IPS-20b (cell line): ENCODE results near the gene NR1H2.

Experiments used
- H3K27ac ChIP-seq: one replicate; pipeline ENCODE4 v1.5.1; 2013; ENCODE audit warnings: low read length
- H3K27me3 ChIP-seq: 2 replicates; pipeline ENCODE4 v1.6.1; 2013; ENCODE audit warnings: mild to moderate bottlenecking, low read length, inconsistent platforms; ENCODE audit not compliant: insufficient read depth
- H3K36me3 ChIP-seq: 2 replicates; pipeline ENCODE4 v1.6.1; 2013; ENCODE audit warnings: low read depth, mild to moderate bottlenecking, inconsistent platforms, low read length, moderate library complexity; ENCODE audit not compliant: insufficient read depth
- H3K4me1 ChIP-seq: 2 replicates; pipeline ENCODE4 v1.6.1; 2013; ENCODE audit warnings: mild to moderate bottlenecking, control low read depth, inconsistent platforms, low read length, moderate library complexity; ENCODE audit not compliant: insufficient read depth
- H3K4me3 ChIP-seq: 2 replicates; pipeline ENCODE4 v1.5.1; 2013; ENCODE audit warnings: mild to moderate bottlenecking, low read length, inconsistent platforms
- H3K9ac ChIP-seq: 2 replicates; pipeline ENCODE4 v1.6.1; 2013; ENCODE audit warnings: low read depth, mild to moderate bottlenecking, inconsistent platforms, low read length, moderate library complexity
- H3K9me3 ChIP-seq: 2 replicates; pipeline ENCODE4 v1.6.1; 2013; ENCODE audit warnings: mild to moderate bottlenecking, low read depth, low read length, inconsistent platforms; ENCODE audit not compliant: insufficient read depth

The NR1H2 gene

GRCh38 chr19:50368649-50369570 is 7.3 kb upstream of the NR1H2 start:
- Histone ChIP-seq H3K9me3 (no peaks in the 10 kb centered on the region), H3K36me3 (no peaks in the 10 kb centered on the region), H3K4me1 (no peaks in the 10 kb centered on the region), H3K27me3 (no peaks in the 10 kb centered on the region), H3K27ac (no peak overlapping the region), H3K9ac (peak overlapping the region; percentile 72; the same call in 1 of the 2 replicates), H3K4me3 (peak overlapping the region; percentile 72)

DNA sequence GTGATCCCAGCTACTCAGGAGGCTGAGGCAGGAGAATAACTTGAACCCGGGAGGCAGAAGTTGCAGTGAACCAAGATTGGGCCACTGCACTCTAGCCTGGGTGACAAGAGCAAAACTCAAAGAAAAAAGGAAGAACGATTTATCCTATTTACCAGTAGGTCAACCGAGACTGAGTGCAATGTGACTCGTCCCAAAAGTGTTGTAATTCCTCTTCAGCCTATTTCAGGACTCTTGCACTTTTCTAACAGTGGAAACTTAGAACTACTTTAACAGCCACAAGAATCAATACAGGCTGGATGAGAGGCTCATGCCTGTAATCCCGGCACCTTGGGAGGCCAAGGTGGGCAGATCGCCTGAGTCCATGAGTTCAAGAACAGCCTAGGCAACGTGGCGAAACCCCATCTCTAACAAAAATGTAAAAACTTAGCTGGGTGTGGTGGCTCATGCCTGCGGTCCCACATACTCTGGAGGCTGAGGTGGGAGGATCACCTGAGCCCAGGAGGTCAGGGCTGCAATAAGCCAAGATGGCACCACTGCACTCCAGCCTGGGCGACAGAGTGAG is 4.3 kb upstream of the NR1H2 start:
- H3K4me3 ChIP-seq: no peak overlapping the region
- no peaks in the 10 kb centered on the region for H3K36me3 ChIP-seq
- no peak overlapping the region for H3K9ac ChIP-seq
- H3K4me1 ChIP-seq: no peaks in the 10 kb centered on the region
- H3K27ac ChIP-seq: no peak overlapping the region
- no peaks in the 10 kb centered on the region for H3K9me3 ChIP-seq
- H3K27me3 ChIP-seq: no peaks in the 10 kb centered on the region

- no peaks in the 10 kb centered on the region for H3K9me3 ChIP-seq
- H3K9ac ChIP-seq: no peak overlapping the region
- no peaks in the 10 kb centered on the region for H3K27me3 ChIP-seq
- H3K4me3 ChIP-seq: peak overlapping the region; percentile 51; the same call in 1 of the 2 replicates
- H3K36me3 ChIP-seq: peaks cover 44% of the 10 kb centered on the region
- no peaks in the 10 kb centered on the region for H3K4me1 ChIP-seq
- H3K27ac ChIP-seq: no peak overlapping the region
These were observed 799 bp downstream of the NR1H2 start for GRCh38 chr19:50377051-50377461.

GRCh38 chr19:50377517-50377916 is 1.3 kb downstream of the NR1H2 start:
- Histone ChIP-seq H3K27ac (no peak overlapping the region), H3K4me3 (no peak overlapping the region; the same call in 1 of the 2 replicates), H3K27me3 (no peaks in the 10 kb centered on the region), H3K4me1 (no peaks in the 10 kb centered on the region), H3K36me3 (peaks cover 44% of the 10 kb centered on the region), H3K9ac (no peak overlapping the region), H3K9me3 (no peaks in the 10 kb centered on the region)

GRCh38 chr19:50378169-50378862 is 2.1 kb downstream of the NR1H2 start:
- Histone ChIP-seq H3K4me1 (no peaks in the 10 kb centered on the region; the same call in 1 of the 2 replicates), H3K4me3 (no peak overlapping the region), H3K27me3 (no peaks in the 10 kb centered on the region; the same call in 1 of the 2 replicates), H3K9ac (no peak overlapping the region), H3K36me3 (peaks cover 44% of the 10 kb centered on the region), H3K27ac (no peak overlapping the region), H3K9me3 (no peaks in the 10 kb centered on the region)

DNA sequence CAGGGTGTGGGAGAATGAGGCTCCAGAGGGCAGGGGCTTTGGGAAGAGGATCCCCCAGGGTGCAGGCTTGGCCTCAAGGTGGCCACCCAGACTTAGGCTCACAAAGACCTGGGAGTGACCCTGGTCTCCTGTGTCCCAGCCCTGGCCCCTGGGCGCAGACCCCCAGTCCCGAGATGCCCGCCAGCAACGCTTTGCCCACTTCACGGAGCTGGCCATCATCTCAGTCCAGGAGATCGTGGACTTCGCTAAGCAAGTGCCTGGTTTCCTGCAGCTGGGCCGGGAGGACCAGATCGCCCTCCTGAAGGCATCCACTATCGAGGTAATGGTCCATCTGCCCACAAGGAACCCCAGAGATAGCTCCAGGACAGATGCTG is 2.6 kb downstream of the NR1H2 start:
- Histone ChIP-seq H3K4me1 (no peaks in the 10 kb centered on the region; the same call in 1 of the 2 replicates), H3K36me3 (peaks cover 44% of the 10 kb centered on the region), H3K4me3 (no peak overlapping the region), H3K9me3 (no peaks in the 10 kb centered on the region), H3K27me3 (no peaks in the 10 kb centered on the region; the same call in 1 of the 2 replicates), H3K27ac (no peak overlapping the region), H3K9ac (no peak overlapping the region)

DNA sequence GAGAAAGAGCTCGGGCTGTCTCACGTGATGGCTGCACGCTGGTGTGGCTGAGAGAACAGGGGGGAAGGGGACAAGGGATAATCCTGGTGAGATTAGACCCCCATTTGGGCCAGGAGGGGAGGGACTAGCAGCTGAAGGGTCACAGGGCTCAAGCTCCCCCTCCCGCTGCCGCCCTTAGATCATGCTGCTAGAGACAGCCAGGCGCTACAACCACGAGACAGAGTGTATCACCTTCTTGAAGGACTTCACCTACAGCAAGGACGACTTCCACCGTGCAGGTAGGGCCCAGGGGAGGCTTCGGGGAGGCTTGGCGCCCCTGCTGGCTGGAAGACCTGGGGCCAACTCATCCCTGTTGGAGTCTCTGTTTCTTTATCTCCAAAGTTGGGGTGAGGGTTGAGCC is 3.3 kb downstream of the NR1H2 start:
- H3K4me3 ChIP-seq: no peak overlapping the region
- H3K36me3 ChIP-seq: peaks cover 44% of the 10 kb centered on the region
- H3K4me1 ChIP-seq: no peaks in the 10 kb centered on the region; the same call in 1 of the 2 replicates
- no peaks in the 10 kb centered on the region for H3K9me3 ChIP-seq
- no peak overlapping the region for H3K27ac ChIP-seq
- H3K27me3 ChIP-seq: no peaks in the 10 kb centered on the region; the same call in 1 of the 2 replicates
- H3K9ac ChIP-seq: no peak overlapping the region

- Histone ChIP-seq H3K27me3 (no peaks in the 10 kb centered on the region; the same call in 1 of the 2 replicates), H3K4me3 (no peak overlapping the region), H3K9ac (no peak overlapping the region), H3K9me3 (no peaks in the 10 kb centered on the region), H3K36me3 (peaks cover 44% of the 10 kb centered on the region), H3K27ac (no peak overlapping the region), H3K4me1 (no peaks in the 10 kb centered on the region; the same call in 1 of the 2 replicates)
These were observed 3.9 kb downstream of the NR1H2 start for GRCh38 chr19:50380137-50380536.

DNA sequence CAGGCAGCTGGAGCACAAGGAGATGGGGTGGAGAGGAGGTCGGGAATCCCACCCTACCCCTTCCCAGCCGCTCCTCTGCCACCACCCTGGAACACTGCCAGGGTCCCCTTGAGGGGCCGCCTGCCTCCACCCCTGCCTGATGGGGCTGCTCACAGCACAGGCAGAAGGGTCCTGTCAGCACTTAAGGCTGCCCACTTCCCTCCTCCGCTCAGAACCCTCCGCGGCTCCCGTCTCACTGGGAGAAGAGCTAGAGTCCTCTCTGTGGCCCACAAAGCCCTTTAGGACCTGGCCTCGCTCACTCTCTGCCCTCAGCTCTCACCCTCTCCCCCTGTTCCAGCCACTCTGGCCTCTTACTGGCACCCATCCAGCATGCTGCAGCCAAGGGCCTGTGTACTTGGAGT is 4.5 kb downstream of the NR1H2 start:
- no peaks in the 10 kb centered on the region for H3K9me3 ChIP-seq
- no peaks in the 10 kb centered on the region; the same call in 1 of the 2 replicates for H3K4me1 ChIP-seq
- H3K27me3 ChIP-seq: no peaks in the 10 kb centered on the region; the same call in 1 of the 2 replicates
- peaks cover 45% of the 10 kb centered on the region for H3K36me3 ChIP-seq
- H3K9ac ChIP-seq: no peak overlapping the region
- no peak overlapping the region for H3K4me3 ChIP-seq
- H3K27ac ChIP-seq: no peak overlapping the region

GRCh38 chr19:50381881-50382729 is 5.8 kb downstream of the NR1H2 start:
- H3K4me3 ChIP-seq: no peak overlapping the region
- H3K27me3 ChIP-seq: no peaks in the 10 kb centered on the region; the same call in 1 of the 2 replicates
- H3K4me1 ChIP-seq: no peaks in the 10 kb centered on the region; the same call in 1 of the 2 replicates
- H3K27ac ChIP-seq: no peak overlapping the region
- H3K36me3 ChIP-seq: peaks cover 57% of the 10 kb centered on the region
- no peak overlapping the region for H3K9ac ChIP-seq
- no peaks in the 10 kb centered on the region for H3K9me3 ChIP-seq
